ENCODE data around the gene ALDH6A1. TPM values are rescaled to one million over a fixed set of nuclear protein-coding genes. Genes with fewer than 3 reads are reported as not detected.

The ALDH6A1 gene
- total RNA-seq, 1 donor from 2014 or later: 85.5 TPM

Other genes with a start within 250 kb of the ALDH6A1 start
- gene PTGR2, start 232.6 kb downstream of the ALDH6A1 start, total RNA-seq: 17.1 TPM
- 46.6 TPM for gene ZNF410, start 197.6 kb downstream of the ALDH6A1 start, total RNA-seq
- 12.1 TPM for gene FAM161B, start 134.4 kb downstream of the ALDH6A1 start, total RNA-seq
- gene COQ6, start 134.2 kb downstream of the ALDH6A1 start, total RNA-seq: 23.4 TPM
- 15.5 TPM for gene ENTPD5, start 65.2 kb downstream of the ALDH6A1 start, total RNA-seq
- 8.6 TPM for gene BBOF1, start 65.1 kb downstream of the ALDH6A1 start, total RNA-seq
- 8.5 TPM for gene LIN52, start 503 bp upstream of the ALDH6A1 start, total RNA-seq
- not detected for gene VSX2, start 155.0 kb upstream of the ALDH6A1 start, total RNA-seq
- 89.7 TPM for gene ABCD4, start 218.5 kb upstream of the ALDH6A1 start, total RNA-seq

Measured in sciatic nerve (tissue), 1 donor.